Measurements from ENCODE around the gene BLNK.

Gene BLNK

DNA sequence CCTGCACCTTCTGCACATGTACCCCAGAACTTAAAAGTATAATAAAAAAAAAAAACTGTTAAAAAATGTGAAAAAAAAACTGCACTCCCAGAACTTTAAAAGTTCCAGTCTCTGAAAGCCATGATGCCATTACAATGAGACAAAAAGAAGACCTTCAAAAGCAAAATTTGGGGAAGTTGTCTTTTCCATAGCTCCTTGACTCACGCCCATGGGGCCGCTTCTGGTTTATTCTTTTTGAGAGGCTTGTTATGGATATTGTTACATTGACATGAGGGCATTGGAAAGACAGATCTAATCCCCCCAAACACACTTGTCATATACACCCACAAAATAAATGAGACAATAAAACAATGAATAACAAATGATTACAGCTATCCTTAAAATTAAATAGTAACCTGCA lies 798 bp downstream of the BLNK start:
- H3K4me3 ChIP-seq (ENCODE audit: low read depth, low read length): peak overlapping the region; percentile 83
- TF ChIP-seq, protein P1, sequence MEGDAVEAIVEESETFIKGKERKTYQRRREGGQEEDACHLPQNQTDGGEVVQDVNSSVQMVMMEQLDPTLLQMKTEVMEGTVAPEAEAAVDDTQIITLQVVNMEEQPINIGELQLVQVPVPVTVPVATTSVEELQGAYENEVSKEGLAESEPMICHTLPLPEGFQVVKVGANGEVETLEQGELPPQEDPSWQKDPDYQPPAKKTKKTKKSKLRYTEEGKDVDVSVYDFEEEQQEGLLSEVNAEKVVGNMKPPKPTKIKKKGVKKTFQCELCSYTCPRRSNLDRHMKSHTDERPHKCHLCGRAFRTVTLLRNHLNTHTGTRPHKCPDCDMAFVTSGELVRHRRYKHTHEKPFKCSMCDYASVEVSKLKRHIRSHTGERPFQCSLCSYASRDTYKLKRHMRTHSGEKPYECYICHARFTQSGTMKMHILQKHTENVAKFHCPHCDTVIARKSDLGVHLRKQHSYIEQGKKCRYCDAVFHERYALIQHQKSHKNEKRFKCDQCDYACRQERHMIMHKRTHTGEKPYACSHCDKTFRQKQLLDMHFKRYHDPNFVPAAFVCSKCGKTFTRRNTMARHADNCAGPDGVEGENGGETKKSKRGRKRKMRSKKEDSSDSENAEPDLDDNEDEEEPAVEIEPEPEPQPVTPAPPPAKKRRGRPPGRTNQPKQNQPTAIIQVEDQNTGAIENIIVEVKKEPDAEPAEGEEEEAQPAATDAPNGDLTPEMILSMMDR (IDR thresholded peaks at IDR 0.05; ENCODE audit: low read depth, low read length, missing control alignments): no peak
- DNase-seq (ENCODE audit: low read depth): no peak

- DNase-seq (ENCODE audit: low read depth): no peak
- H3K4me3 ChIP-seq (ENCODE audit: low read depth, low read length): peak overlapping the region; percentile 83
- TF ChIP-seq, protein P1 (IDR thresholded peaks at IDR 0.05; ENCODE audit: low read depth, low read length, missing control alignments): no peak
Observed at GRCh38 chr10:96269438-96270300, 1.7 kb downstream of the BLNK start.

GRCh38 chr10:96268341-96268909 lies 2.9 kb downstream of the BLNK start:
- peak overlapping the region; percentile 83 for H3K4me3 ChIP-seq (ENCODE audit: low read depth, low read length)
- TF ChIP-seq, protein P1 (IDR thresholded peaks at IDR 0.05; ENCODE audit: low read depth, low read length, missing control alignments): no peak
- no peak for DNase-seq (ENCODE audit: low read depth)

DNA sequence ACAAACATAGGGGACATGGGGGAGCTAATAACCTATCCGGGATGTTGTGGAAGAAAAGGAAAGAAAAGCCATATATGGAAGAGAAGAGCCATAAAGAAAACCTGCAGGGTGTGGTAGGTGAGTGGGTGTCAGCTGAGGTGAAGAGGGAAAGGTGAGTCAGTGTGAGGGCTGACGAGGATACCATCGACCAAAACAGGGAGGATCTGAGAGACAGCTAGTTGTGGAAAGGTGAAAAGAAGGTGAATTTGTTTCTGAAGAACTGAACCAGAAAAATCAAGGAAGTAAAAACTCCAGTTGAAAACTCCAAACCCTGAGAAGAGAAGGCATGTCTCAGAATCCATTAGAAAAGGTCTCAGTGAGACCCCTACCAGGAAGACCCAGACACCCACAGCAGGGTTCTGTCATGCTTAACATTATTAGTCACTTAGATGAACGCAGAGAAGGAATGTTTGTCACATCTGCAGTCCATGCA lies 4.1 kb downstream of the BLNK start:
- no peak for DNase-seq (ENCODE audit: low read depth)
- H3K4me3 ChIP-seq (ENCODE audit: low read depth, low read length): peak overlapping the region; percentile 83

DNA sequence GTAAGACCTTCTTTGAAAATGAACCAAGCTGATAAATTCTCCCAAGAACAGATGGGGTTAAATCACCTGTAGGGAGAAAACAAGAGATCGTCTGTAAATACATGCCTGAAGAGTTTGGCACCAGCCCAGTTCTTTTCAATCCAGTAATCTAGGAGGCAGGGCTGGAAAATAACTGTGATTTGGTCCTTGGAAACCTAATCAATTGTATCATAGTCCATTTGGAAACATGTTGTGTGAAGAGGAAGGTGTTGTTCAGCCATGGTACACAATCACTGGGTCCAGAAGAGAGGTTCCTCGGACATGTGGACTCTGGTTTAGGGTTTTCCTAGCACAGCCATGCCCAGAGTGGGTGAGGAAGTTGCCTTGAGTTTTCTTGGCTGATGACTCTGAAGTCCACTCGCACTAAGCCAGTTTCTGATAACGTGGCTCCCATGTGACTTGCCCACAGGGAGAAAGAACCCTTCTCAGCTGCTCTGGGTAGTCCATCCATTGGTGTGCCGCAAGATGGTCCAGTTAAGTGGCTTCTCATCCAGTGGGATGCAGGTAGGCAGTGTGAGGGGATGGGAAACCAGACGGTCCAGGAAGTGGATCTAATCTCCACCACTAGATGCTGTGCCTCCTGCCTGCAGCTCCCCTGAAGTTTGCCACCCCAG lies 5.1 kb downstream of the BLNK start:
- no peak overlapping the region for H3K4me3 ChIP-seq (ENCODE audit: low read depth, low read length)
- TF ChIP-seq, protein P1 (IDR thresholded peaks at IDR 0.05; ENCODE audit: low read depth, low read length, missing control alignments): no peak
- no peak for DNase-seq (ENCODE audit: low read depth)

More for the DNA sequence above, 4.1 kb downstream of the BLNK start:
- TF ChIP-seq, protein P1 (IDR thresholded peaks at IDR 0.05; ENCODE audit: low read depth, low read length, missing control alignments): no peak

- no peak overlapping the region for H3K4me3 ChIP-seq (ENCODE audit: low read depth, low read length)
- TF ChIP-seq, protein P1 (IDR thresholded peaks at IDR 0.05; ENCODE audit: low read depth, low read length, missing control alignments): no peak
- no peak for DNase-seq (ENCODE audit: low read depth)
Observed at GRCh38 chr10:96264938-96265337, 6.4 kb downstream of the BLNK start.

Measured in GM12864 (cell line).